Endodermal cell (in vitro differentiated cells): ENCODE measurements around the gene BOLA3. TPM values are rescaled to one million over a fixed set of nuclear protein-coding genes. Genes with fewer than 3 reads are reported as not detected.
A peak's percentile ranks its signal among the peaks of the same experiment; 100 is the strongest.
"Not testable (repeated sequence)": the region's sequence is repeated elsewhere in the genome, so short reads cannot be mapped to it uniquely, and the experiment has no call there.

Experiments
- DNase-seq: peaks from one replicate; pipeline ENCODE4 v3.0.0-alpha.2; 2017
- H3K27ac ChIP-seq: 2 replicates; pipeline ENCODE4 v1.5.1; 2013; ENCODE audit warnings: mild to moderate bottlenecking, low read depth, low read length, moderate library complexity
- H3K27me3 ChIP-seq: 2 replicates; pipeline ENCODE4 v1.6.1; 2013; ENCODE audit warnings: mild to moderate bottlenecking, low read length, moderate library complexity; ENCODE audit not compliant: insufficient read depth, control insufficient read depth, poor library complexity, severe bottlenecking
- H3K36me3 ChIP-seq: 2 replicates; pipeline ENCODE4 v1.7.0; 2013; ENCODE audit warnings: mild to moderate bottlenecking, low read length, moderate library complexity; ENCODE audit not compliant: control insufficient read depth, insufficient read depth
- H3K4me1 ChIP-seq: one replicate; pipeline ENCODE4 v1.7.0; 2013; ENCODE audit warnings: low read length; ENCODE audit not compliant: control insufficient read depth, insufficient read depth
- H3K4me3 ChIP-seq: 2 replicates; pipeline ENCODE4 v1.5.1; 2013; ENCODE audit warnings: mild to moderate bottlenecking, low read length, moderate library complexity
- H3K9ac ChIP-seq: 2 replicates; pipeline ENCODE4 v1.6.1; 2013; ENCODE audit warnings: mild to moderate bottlenecking, low read length, moderate library complexity; ENCODE audit not compliant: poor library complexity, severe bottlenecking; ENCODE audit errors: extremely low read depth
- H3K9me3 ChIP-seq: 2 replicates; pipeline ENCODE4 v1.6.1; 2013; ENCODE audit warnings: mild to moderate bottlenecking, low read length, moderate library complexity; ENCODE audit not compliant: control insufficient read depth
- H3K27ac Mint-ChIP-seq: 2 replicates; pipeline ENCODE4 v1.8.0; 2020; ENCODE audit warnings: mixed read lengths
- H3K27me3 Mint-ChIP-seq: 2 replicates; pipeline ENCODE4 v1.8.0; 2021; ENCODE audit warnings: mild to moderate bottlenecking, mixed read lengths; ENCODE audit not compliant: insufficient read depth
- H3K36me3 Mint-ChIP-seq: 2 replicates; pipeline ENCODE4 v1.8.0; 2020; ENCODE audit warnings: low read depth, mixed read lengths
- H3K4me1 Mint-ChIP-seq: 2 replicates; pipeline ENCODE4 v1.8.0; 2020; ENCODE audit warnings: mixed read lengths
- H3K4me3 Mint-ChIP-seq: 2 replicates; pipeline ENCODE4 v1.8.0; 2020; ENCODE audit warnings: mild to moderate bottlenecking, moderate library complexity, mixed read lengths
- H3K9me3 Mint-ChIP-seq: 2 replicates; pipeline ENCODE4 v1.8.0; 2020; ENCODE audit warnings: mild to moderate bottlenecking, mixed read lengths
- WGBS, 2 experiments: methylation state at CpG; one replicate each; pipeline versions ENCODE4 v1.1.5 to v1.1.7; 2013; ENCODE audit warnings: missing lambda C conversion rate in 2 of 2, mixed read lengths in 1 of 2; ENCODE audit not compliant: insufficient coverage in 1 of 2, insufficient read length in 1 of 2; 5-methylcytosine and 5-hydroxymethylcytosine counted together
- total RNA-seq, 2 donors: library from RNA; stranded (reverse); fragmentation: NEBNext Ultra II Directional in 1 of 2; extraction: Animal tissue kit (Norgen Biotek cat#: 25700) in 1 of 2; gene quantifications; 2 replicates in 1 of 2; 3 replicates in 1 of 2; pipeline ENCODE4 v1.2.1, GENCODE V29; 2021
- TF ChIP-seq, protein P1 (sequence below): fragments of 200-600 bp; sonication (generic); conservative IDR thresholded peaks from 2 replicates; pipeline ENCODE4 v1.5.0; 2021; ENCODE audit warnings: antibody characterized with exemption, mild to moderate bottlenecking

Gene BOLA3
- total RNA-seq, 2 donors from 2014 or later: 42.5 to 43.2 TPM

DNA sequence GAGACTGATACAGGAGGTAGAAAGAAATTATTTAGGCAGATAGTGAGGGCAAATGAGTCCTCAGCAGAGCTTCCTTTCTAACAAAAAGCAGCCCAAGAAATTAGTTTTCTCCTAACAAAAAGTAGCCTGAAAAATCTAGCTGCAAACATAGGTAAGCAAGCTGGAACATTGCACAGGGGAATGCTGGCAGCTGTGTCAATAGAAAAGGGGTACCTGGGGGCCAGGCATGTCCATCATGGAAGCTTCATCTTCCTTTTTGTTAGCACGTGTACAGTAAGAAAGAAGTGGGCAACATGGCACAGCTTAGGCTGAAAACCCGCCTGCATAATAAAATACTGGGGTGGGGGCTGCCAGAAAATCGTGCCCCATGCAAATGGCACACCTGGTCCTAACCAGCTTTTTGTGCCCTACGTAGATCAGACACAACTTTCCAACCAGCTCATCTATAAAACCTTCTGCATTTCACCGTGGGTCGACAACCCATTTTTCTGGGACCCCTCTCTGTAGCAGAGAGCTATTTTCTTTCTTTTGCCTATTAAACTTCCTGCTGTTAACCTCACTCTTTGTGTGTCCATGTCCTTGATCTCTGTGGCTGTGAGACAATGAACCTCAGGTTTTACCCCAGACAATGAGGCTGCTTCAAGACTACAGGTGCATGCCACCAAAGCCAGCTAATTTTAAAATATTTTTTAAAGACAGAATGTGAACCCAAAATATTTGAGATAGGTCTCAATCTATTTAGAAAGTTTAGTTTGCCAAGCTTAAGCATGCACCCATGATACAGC lies 44.1 kb upstream of the BOLA3 start:
- no peaks in the 10 kb centered on the region for H3K36me3 ChIP-seq
- no peak overlapping the region for H3K4me3 ChIP-seq
- WGBS, 2 experiments: 88 to 93% methylated on average over 4 to 6 of the region's 6 CpGs
- TF ChIP-seq, protein P1, sequence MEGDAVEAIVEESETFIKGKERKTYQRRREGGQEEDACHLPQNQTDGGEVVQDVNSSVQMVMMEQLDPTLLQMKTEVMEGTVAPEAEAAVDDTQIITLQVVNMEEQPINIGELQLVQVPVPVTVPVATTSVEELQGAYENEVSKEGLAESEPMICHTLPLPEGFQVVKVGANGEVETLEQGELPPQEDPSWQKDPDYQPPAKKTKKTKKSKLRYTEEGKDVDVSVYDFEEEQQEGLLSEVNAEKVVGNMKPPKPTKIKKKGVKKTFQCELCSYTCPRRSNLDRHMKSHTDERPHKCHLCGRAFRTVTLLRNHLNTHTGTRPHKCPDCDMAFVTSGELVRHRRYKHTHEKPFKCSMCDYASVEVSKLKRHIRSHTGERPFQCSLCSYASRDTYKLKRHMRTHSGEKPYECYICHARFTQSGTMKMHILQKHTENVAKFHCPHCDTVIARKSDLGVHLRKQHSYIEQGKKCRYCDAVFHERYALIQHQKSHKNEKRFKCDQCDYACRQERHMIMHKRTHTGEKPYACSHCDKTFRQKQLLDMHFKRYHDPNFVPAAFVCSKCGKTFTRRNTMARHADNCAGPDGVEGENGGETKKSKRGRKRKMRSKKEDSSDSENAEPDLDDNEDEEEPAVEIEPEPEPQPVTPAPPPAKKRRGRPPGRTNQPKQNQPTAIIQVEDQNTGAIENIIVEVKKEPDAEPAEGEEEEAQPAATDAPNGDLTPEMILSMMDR: no peak
- peaks cover 12% of the 10 kb centered on the region for H3K4me1 Mint-ChIP-seq
- H3K27me3 ChIP-seq: no peaks in the 10 kb centered on the region
- H3K27ac ChIP-seq: no peak overlapping the region
- H3K4me1 ChIP-seq: peaks cover 3% of the 10 kb centered on the region
- peak overlapping the region; percentile 44 for H3K27ac Mint-ChIP-seq
- H3K36me3 Mint-ChIP-seq: no peaks in the 10 kb centered on the region
- H3K27me3 Mint-ChIP-seq: peaks cover under 1% of the 10 kb centered on the region
- H3K9me3 ChIP-seq: no peaks in the 10 kb centered on the region
- DNase-seq: peak; percentile 46
- no peak overlapping the region for H3K9ac ChIP-seq
- no peak overlapping the region for H3K4me3 Mint-ChIP-seq
- H3K9me3 Mint-ChIP-seq: no peaks in the 10 kb centered on the region

DNA sequence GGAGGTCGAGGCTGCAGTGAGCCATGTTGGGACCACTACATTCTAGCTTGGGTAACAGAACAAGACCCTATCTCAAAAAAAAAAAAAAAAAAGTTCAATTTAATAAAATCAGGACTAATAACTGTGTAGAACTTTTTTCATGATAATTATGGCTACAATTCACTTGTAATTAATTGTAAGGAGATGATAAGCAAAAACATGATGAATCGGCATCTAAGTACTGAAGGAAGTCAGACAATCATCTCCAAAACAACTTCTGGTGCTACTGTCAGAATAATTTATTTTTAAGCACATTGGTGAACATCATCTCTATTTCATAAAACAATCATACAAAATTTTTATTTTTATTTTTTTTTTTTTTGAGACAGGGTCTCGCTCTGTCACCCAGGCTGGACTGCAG lies 41.0 kb upstream of the BOLA3 start:
- Mint-ChIP-seq H3K27ac (no peak overlapping the region), H3K27me3 (no peaks in the 10 kb centered on the region), H3K4me3 (no peak overlapping the region), H3K4me1 (peaks cover 9% of the 10 kb centered on the region), H3K36me3 (no peaks in the 10 kb centered on the region), H3K9me3 (no peaks in the 10 kb centered on the region)
- no peak for DNase-seq
- Histone ChIP-seq H3K27ac (no peak overlapping the region), H3K9me3 (no peaks in the 10 kb centered on the region), H3K36me3 (no peaks in the 10 kb centered on the region), H3K4me3 (no peak overlapping the region), H3K4me1 (no peaks in the 10 kb centered on the region), H3K27me3 (no peaks in the 10 kb centered on the region), H3K9ac (no peak overlapping the region)
- WGBS, 2 experiments: 97 to 100% methylated on average over 2 to 3 of the region's 3 CpGs
- TF ChIP-seq, protein P1: no peak

DNA sequence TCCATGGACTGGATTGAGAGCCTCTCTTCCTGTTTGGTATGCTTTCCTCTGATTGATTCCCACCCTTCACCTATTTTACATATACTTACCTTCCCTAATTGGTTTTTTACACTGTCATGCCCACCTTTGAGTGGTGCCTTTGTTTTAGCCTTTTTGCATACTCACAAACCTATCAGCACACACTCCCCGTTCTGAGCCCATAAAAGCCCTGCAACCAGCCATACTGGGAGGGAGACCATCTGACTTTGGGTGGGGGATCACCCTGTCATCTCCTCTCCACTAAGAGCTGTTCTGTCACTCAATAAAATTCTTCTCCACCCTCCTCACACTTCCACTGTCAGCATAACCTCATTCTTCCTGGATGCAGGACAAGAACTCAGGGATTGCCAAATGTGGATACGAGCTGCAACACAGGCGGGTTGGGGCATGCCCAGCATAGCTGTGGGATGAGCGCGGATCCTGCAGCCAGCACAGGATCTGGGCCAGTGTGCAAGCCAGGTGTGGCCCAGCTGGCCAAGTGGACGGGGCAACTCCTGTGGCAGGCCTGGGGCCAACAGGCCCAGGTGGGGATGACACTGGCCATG lies 40.4 kb upstream of the BOLA3 start:
- no peak overlapping the region for H3K4me3 Mint-ChIP-seq

DNA sequence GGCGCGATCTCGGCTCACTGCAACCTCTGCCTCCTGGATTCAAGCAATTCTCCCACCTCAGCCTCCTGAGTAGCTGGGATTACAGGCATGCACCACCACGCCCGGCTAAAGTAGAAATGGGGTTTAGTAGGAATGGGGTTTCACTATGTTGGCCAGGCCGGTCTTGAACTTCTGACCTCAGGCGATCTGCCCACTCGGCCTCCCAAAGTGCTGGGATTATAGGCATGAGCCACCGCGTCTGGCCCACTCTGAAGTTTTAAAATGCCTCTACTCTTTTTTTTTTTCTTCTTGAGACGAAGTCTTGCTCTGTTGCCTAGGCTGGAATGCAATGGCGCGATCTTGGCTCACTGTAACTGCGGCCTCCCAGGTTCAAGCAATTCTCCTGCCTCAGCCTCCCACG lies 39.0 kb upstream of the BOLA3 start:
- not testable (repeated sequence) for H3K9me3 Mint-ChIP-seq, DNase-seq, H3K27ac Mint-ChIP-seq, H3K9me3 ChIP-seq, H3K27ac ChIP-seq, H3K4me1 Mint-ChIP-seq, H3K36me3 Mint-ChIP-seq, H3K27me3 ChIP-seq, H3K36me3 ChIP-seq, H3K4me1 ChIP-seq, H3K27me3 Mint-ChIP-seq, H3K4me3 ChIP-seq, H3K9ac ChIP-seq, H3K4me3 Mint-ChIP-seq
- WGBS, 2 experiments: 93 to 94% methylated on average over 14 to 15 of the region's 15 CpGs

More for the DNA sequence above, 40.4 kb upstream of the BOLA3 start:
- H3K27ac Mint-ChIP-seq: peak overlapping the region; percentile 83
- no peaks in the 10 kb centered on the region for H3K36me3 Mint-ChIP-seq
- no peak overlapping the region for H3K9ac ChIP-seq
- no peaks in the 10 kb centered on the region for H3K36me3 ChIP-seq
- no peaks in the 10 kb centered on the region for H3K9me3 ChIP-seq
- H3K27ac ChIP-seq: no peak overlapping the region
- H3K4me3 ChIP-seq: no peak overlapping the region
- H3K4me1 ChIP-seq: no peaks in the 10 kb centered on the region
- peaks cover 9% of the 10 kb centered on the region for H3K4me1 Mint-ChIP-seq
- H3K9me3 Mint-ChIP-seq: no peaks in the 10 kb centered on the region
- TF ChIP-seq, protein P1: no peak
- no peaks in the 10 kb centered on the region for H3K27me3 Mint-ChIP-seq
- H3K27me3 ChIP-seq: no peaks in the 10 kb centered on the region
- DNase-seq: peak; percentile 85
- WGBS, 2 experiments: 89 to 92% methylated on average over 5 to 6 of the region's 6 CpGs
